ENCODE results near the gene MAP7D1.

The MAP7D1 gene

GRCh38 chr1:36128126-36128904, 27.6 kb upstream of the MAP7D1 start:
- no peak for DNase-seq

- no peak for DNase-seq
Measured at GRCh38 chr1:36128905-36129206, 27.1 kb upstream of the MAP7D1 start.

- no peak for DNase-seq
Measured at GRCh38 chr1:36132029-36132428, 23.9 kb upstream of the MAP7D1 start.

GRCh38 chr1:36133484-36133883, 22.5 kb upstream of the MAP7D1 start:
- DNase-seq, result no peak

GRCh38 chr1:36134031-36134430, 21.9 kb upstream of the MAP7D1 start:
- DNase-seq, result no peak

GRCh38 chr1:36134505-36135329, 21.2 kb upstream of the MAP7D1 start:
- DNase-seq, result peak; percentile 19 to 53 (median 25)

- no peak for DNase-seq
Measured at GRCh38 chr1:36135330-36135667, 20.7 kb upstream of the MAP7D1 start.

GRCh38 chr1:36135796-36136195, 20.2 kb upstream of the MAP7D1 start:
- DNase-seq, result no peak

GRCh38 chr1:36136535-36136934, 19.4 kb upstream of the MAP7D1 start:
- DNase-seq, result no peak

- no peak for DNase-seq
Measured at GRCh38 chr1:36137226-36137625, 18.7 kb upstream of the MAP7D1 start.

- DNase-seq, result peak in 2 of 3 experiments; percentile 59 to 71
Measured at GRCh38 chr1:36137776-36138175, 18.2 kb upstream of the MAP7D1 start.

GRCh38 chr1:36139521-36139920, 16.4 kb upstream of the MAP7D1 start:
- DNase-seq, result no peak

- DNase-seq, result no peak
Measured at GRCh38 chr1:36142121-36142520, 13.8 kb upstream of the MAP7D1 start.

GRCh38 chr1:36143424-36143823, 12.5 kb upstream of the MAP7D1 start:
- no peak for DNase-seq

GRCh38 chr1:36144413-36144812, 11.5 kb upstream of the MAP7D1 start:
- DNase-seq, result no peak

- no peak for DNase-seq
Measured at GRCh38 chr1:36148821-36149236, 7.1 kb upstream of the MAP7D1 start.

- DNase-seq, result peak; percentile 98 to 99 (median 99)
Measured at GRCh38 chr1:36149237-36149972, 6.6 kb upstream of the MAP7D1 start, which contains the start of gene TRAPPC3. TRAPPC3 (minus strand) TSS chr1:36149486; CDS start chr1:36149378, 108 bp downstream.

GRCh38 chr1:36149973-36150295, 6.0 kb upstream of the MAP7D1 start:
- DNase-seq, result no peak

GRCh38 chr1:36150296-36151133, 5.4 kb upstream of the MAP7D1 start:
- peak; percentile 75 to 89 (median 81) for DNase-seq

GRCh38 chr1:36151134-36151844, 4.7 kb upstream of the MAP7D1 start:
- DNase-seq, result no peak

- DNase-seq, result peak in 1 of 3 experiments; percentile 28
Measured at GRCh38 chr1:36151845-36152203, 4.1 kb upstream of the MAP7D1 start.

GRCh38 chr1:36153476-36153875, 2.5 kb upstream of the MAP7D1 start:
- DNase-seq, result no peak

All from NCI-H1417 (cell line).